Measurements from ENCODE around the gene CDH4.

Gene CDH4

GRCh38 chr20:61915101-61915500, 663.0 kb downstream of the CDH4 start:
- no peak for DNase-seq (ENCODE audit: low read depth)

- DNase-seq (ENCODE audit: low read depth): no peak
Observed at GRCh38 chr20:61916318-61916891, 664.3 kb downstream of the CDH4 start.

GRCh38 chr20:61917474-61918145, 665.5 kb downstream of the CDH4 start:
- no peak for DNase-seq (ENCODE audit: low read depth)

- no peak for DNase-seq (ENCODE audit: low read depth)
Observed at GRCh38 chr20:61918548-61918947, 666.5 kb downstream of the CDH4 start.

GRCh38 chr20:61919239-61919638, 667.2 kb downstream of the CDH4 start:
- DNase-seq (ENCODE audit: low read depth): no peak

- no peak for DNase-seq (ENCODE audit: low read depth)
Observed at GRCh38 chr20:61919675-61920365, 667.8 kb downstream of the CDH4 start.

GRCh38 chr20:61922411-61922810, 670.4 kb downstream of the CDH4 start:
- DNase-seq (ENCODE audit: low read depth): no peak

- no peak for DNase-seq (ENCODE audit: low read depth)
Observed at GRCh38 chr20:61922936-61923335, 670.9 kb downstream of the CDH4 start.

GRCh38 chr20:61923371-61924166, 671.5 kb downstream of the CDH4 start:
- DNase-seq (ENCODE audit: low read depth): no peak

- DNase-seq (ENCODE audit: low read depth): no peak
Observed at GRCh38 chr20:61924211-61924857, 672.3 kb downstream of the CDH4 start.

- no peak for DNase-seq (ENCODE audit: low read depth)
Observed at GRCh38 chr20:61924858-61925554, 672.9 kb downstream of the CDH4 start.

GRCh38 chr20:61925555-61926252, 673.6 kb downstream of the CDH4 start:
- DNase-seq (ENCODE audit: low read depth): no peak

GRCh38 chr20:61926253-61926613, 674.2 kb downstream of the CDH4 start:
- no peak for DNase-seq (ENCODE audit: low read depth)

GRCh38 chr20:61926796-61927192, 674.7 kb downstream of the CDH4 start:
- no peak for DNase-seq (ENCODE audit: low read depth)

- no peak for DNase-seq (ENCODE audit: low read depth)
Observed at GRCh38 chr20:61927193-61927825, 675.2 kb downstream of the CDH4 start.

- DNase-seq (ENCODE audit: low read depth): no peak
Observed at GRCh38 chr20:61927826-61928541, 675.9 kb downstream of the CDH4 start.

- DNase-seq (ENCODE audit: low read depth): no peak
Observed at GRCh38 chr20:61929561-61929960, 677.5 kb downstream of the CDH4 start.

GRCh38 chr20:61929971-61930666, 678.1 kb downstream of the CDH4 start:
- DNase-seq (ENCODE audit: low read depth): no peak

Data from activated T-cell treated with anti-CD3 and anti-CD28 coated beads for 48 hours (primary cell).